Measurements from ENCODE around the gene GALNT18. TPM values are rescaled to one million over a fixed set of nuclear protein-coding genes. Genes with fewer than 3 reads are reported as not detected.

Gene GALNT18
- total and polyA plus RNA-seq, 7 donors, result 4.6 to 32.4 (median 8.3) TPM

DNA sequence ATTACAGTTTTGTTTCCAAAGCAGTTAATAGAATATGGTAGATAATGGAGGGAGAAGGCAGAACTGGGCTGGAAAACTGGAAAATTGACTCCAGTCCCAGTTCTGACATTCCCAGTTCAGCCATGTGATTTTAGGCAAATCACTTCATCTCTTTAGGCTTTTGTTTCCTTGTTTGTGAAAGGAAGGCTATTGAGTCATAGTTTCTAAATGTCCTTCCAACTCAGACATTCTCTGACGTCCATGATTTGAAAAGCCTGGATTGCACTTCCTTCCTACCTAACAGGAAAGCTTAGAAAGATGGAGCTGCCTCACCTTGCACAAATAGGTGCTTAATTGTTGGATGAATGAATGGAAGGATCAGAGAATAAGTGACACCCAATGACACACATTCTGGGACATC, 19.8 kb upstream of the GALNT18 start:
- no peaks in the 10 kb centered on the region for H3K36me3 ChIP-seq (ENCODE audit: insufficient read depth in 1 of 2, low read depth in 1 of 2)
- TF ChIP-seq, protein P1, sequence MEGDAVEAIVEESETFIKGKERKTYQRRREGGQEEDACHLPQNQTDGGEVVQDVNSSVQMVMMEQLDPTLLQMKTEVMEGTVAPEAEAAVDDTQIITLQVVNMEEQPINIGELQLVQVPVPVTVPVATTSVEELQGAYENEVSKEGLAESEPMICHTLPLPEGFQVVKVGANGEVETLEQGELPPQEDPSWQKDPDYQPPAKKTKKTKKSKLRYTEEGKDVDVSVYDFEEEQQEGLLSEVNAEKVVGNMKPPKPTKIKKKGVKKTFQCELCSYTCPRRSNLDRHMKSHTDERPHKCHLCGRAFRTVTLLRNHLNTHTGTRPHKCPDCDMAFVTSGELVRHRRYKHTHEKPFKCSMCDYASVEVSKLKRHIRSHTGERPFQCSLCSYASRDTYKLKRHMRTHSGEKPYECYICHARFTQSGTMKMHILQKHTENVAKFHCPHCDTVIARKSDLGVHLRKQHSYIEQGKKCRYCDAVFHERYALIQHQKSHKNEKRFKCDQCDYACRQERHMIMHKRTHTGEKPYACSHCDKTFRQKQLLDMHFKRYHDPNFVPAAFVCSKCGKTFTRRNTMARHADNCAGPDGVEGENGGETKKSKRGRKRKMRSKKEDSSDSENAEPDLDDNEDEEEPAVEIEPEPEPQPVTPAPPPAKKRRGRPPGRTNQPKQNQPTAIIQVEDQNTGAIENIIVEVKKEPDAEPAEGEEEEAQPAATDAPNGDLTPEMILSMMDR (IDR thresholded peaks at IDR 0.05), result no peak
- no peaks in the 10 kb centered on the region for H3K27me3 ChIP-seq (ENCODE audit: insufficient read depth in 3 of 3, low read length in 2 of 3)
- DNase-seq (no peak), ATAC-seq (no peak)
- H3K4me3 ChIP-seq, result no peak overlapping the region
- no peak overlapping the region for H3K27ac ChIP-seq
- 47 to 61% (median 48%) methylated on average over 1 of the region's 1 CpG for WGBS, 3 donors
- intact Hi-C loops (cut with DNase I), result no loop called here
- H3K4me1 ChIP-seq, result no peaks in the 10 kb centered on the region
- H3K9me3 ChIP-seq, result no peaks in the 10 kb centered on the region

DNA sequence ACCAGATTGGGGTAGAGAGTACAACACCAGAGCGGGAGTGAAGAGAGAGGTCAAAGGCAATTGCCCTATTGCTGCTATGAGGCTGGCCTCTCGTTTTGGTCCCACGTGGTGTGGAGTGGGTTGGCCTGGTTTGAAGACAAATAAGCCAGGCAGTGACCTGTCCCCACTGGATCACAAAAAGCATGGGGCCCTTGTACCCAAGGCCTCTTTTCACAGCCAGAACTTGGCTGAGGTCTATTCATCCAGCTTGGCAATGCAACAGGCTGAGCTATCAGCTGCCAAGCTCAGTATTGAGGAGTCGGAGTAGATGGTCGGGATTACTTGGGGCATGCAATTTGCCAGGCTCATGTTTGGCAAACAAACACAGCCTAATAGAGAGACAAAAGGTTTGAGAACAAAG, 19.2 kb upstream of the GALNT18 start:
- intact Hi-C loops (cut with DNase I), result no loop called here
- ATAC-seq, result no peak
- H3K4me1 ChIP-seq, result no peaks in the 10 kb centered on the region
- DNase-seq, result no peak
- no peak overlapping the region for H3K4me3 ChIP-seq
- TF ChIP-seq, protein P1 (IDR thresholded peaks at IDR 0.05), result no peak
- H3K27ac ChIP-seq, result no peak overlapping the region
- H3K36me3 ChIP-seq (ENCODE audit: insufficient read depth in 1 of 2, low read depth in 1 of 2), result no peaks in the 10 kb centered on the region
- H3K9me3 ChIP-seq, result no peaks in the 10 kb centered on the region
- no peaks in the 10 kb centered on the region for H3K27me3 ChIP-seq (ENCODE audit: insufficient read depth in 3 of 3, low read length in 2 of 3)
- WGBS, 3 donors, result 54 to 68% (median 60%) methylated on average over 5 of the region's 5 CpGs

DNA sequence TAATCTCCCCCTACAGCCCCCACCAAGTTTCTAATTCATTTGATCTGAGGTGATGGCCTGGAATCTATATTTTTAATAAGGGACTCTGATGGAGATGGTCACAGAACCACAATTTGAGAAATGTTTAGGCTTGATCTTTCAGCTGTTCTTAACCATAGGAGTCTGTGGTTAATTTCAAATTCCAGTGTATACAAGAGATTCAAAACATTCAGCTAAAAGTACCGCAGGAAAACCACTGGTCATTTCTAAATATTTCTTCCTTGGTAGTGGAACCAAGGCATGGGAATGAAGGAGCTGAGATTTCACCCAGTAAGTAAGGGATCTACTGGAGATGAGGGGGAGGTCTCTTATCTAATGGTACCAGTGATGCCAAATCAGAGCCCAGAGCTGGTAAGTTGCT, 18.3 kb upstream of the GALNT18 start:
- WGBS, 3 donors, result 94 to 98% (median 97%) methylated on average over 1 of the region's 1 CpG
- no peaks in the 10 kb centered on the region for H3K36me3 ChIP-seq (ENCODE audit: insufficient read depth in 1 of 2, low read depth in 1 of 2)
- DNase-seq (no peak), ATAC-seq (no peak)
- H3K4me1 ChIP-seq, result no peaks in the 10 kb centered on the region
- no peak overlapping the region for H3K27ac ChIP-seq
- H3K9me3 ChIP-seq, result no peaks in the 10 kb centered on the region
- TF ChIP-seq, protein P1 (IDR thresholded peaks at IDR 0.05), result no peak
- H3K27me3 ChIP-seq (ENCODE audit: insufficient read depth in 3 of 3, low read length in 2 of 3), result no peaks in the 10 kb centered on the region
- intact Hi-C loops (cut with DNase I), result no loop called here
- H3K4me3 ChIP-seq, result no peak overlapping the region

DNA sequence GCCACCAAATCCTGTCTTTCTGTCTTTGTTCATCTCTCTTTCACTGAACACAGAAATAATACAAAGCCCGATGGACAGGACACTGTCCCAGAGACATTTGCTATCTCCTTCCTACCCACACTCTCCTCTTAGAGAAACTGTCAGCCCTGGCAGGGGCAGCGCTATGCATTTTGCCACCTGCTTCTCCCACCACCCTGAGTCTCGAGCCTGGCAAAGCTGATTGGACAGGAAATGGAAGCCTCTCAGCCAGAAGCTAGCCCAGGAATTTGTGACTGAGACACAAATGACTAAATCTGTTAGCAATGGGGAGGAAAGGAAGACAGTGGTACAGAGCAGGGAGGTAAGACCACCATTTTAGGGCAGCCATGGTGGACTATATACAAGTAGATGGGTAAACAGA, 14.9 kb upstream of the GALNT18 start:
- H3K9me3 ChIP-seq, result no peaks in the 10 kb centered on the region
- WGBS, 3 donors, result 38 to 56% (median 52%) methylated on average over 3 of the region's 3 CpGs
- H3K36me3 ChIP-seq (ENCODE audit: insufficient read depth in 1 of 2, low read depth in 1 of 2), result no peaks in the 10 kb centered on the region
- intact Hi-C loops (cut with DNase I), result no loop called here
- ATAC-seq, result no peak
- no peak overlapping the region for H3K4me3 ChIP-seq
- TF ChIP-seq, protein P1 (IDR thresholded peaks at IDR 0.05), result no peak
- no peaks in the 10 kb centered on the region for H3K4me1 ChIP-seq
- no peak for DNase-seq
- no peaks in the 10 kb centered on the region for H3K27me3 ChIP-seq (ENCODE audit: insufficient read depth in 3 of 3, low read length in 2 of 3)
- H3K27ac ChIP-seq, result no peak overlapping the region

DNA sequence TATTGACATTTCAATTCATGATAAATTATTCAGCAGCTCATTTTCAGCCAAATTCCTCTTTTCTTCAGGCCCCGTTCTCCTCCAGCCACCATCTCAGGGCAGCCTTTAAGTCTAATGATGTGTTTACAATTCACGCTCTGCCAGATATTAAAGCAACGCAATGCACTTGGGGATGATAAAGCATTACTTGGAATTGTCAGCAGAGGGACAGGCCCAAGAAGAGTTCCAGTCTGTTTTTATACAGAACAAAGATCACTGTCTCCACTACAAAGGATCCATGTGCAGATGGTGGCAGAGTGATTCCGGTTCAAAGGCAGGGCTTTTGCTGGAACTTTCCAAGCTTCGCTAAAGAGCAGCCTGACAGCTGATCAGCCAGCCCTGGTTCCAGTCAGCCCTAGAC, 13.6 kb upstream of the GALNT18 start:
- no peak overlapping the region for H3K27ac ChIP-seq
- H3K4me3 ChIP-seq, result no peak overlapping the region
- ATAC-seq, result no peak
- no peaks in the 10 kb centered on the region for H3K9me3 ChIP-seq
- TF ChIP-seq, protein P1 (IDR thresholded peaks at IDR 0.05), result no peak
- intact Hi-C loops (cut with DNase I), result no loop called here
- H3K4me1 ChIP-seq, result no peaks in the 10 kb centered on the region
- WGBS, 3 donors, result 81 to 85% (median 84%) methylated on average over 5 of the region's 5 CpGs
- H3K27me3 ChIP-seq (ENCODE audit: insufficient read depth in 3 of 3, low read length in 2 of 3), result no peaks in the 10 kb centered on the region
- no peak for DNase-seq
- H3K36me3 ChIP-seq (ENCODE audit: insufficient read depth in 1 of 2, low read depth in 1 of 2), result no peaks in the 10 kb centered on the region
